HT-29 (cell line): ENCODE data around the gene GP1BB. TPM values are rescaled to one million over a fixed set of nuclear protein-coding genes. Genes with fewer than 3 reads are reported as not detected.

Source experiments
- DNase-seq: peaks from one replicate; pipeline ENCODE4 v3.0.0-alpha.2; 2015; ENCODE audit warnings: low spot score
- total RNA-seq: library from RNA; depleted of rRNA; stranded (reverse); fragments of >200 nt; shearing (Covaris generic); gene quantifications from 2 replicates; pipeline ENCODE4 v1.2.3, GENCODE V29; 2014

The GP1BB gene
- total RNA-seq, 1 experiment from 2014 or later = not detected

- no peak for DNase-seq
Measured at GRCh38 chr22:19741053-19741452, 17.7 kb downstream of the GP1BB start.

- no peak for DNase-seq
Measured at GRCh38 chr22:19742160-19743066, 19.1 kb downstream of the GP1BB start.

GRCh38 chr22:19743081-19743480, 19.7 kb downstream of the GP1BB start:
- DNase-seq = no peak

- DNase-seq = no peak
Measured at GRCh38 chr22:19743651-19744050, 20.3 kb downstream of the GP1BB start.

- DNase-seq = no peak
Measured at GRCh38 chr22:19744350-19745006, 21.1 kb downstream of the GP1BB start.

GRCh38 chr22:19745155-19746101, 22.1 kb downstream of the GP1BB start:
- DNase-seq = no peak

- DNase-seq = no peak
Measured at GRCh38 chr22:19746726-19747125, 23.4 kb downstream of the GP1BB start.

- no peak for DNase-seq
Measured at GRCh38 chr22:19747551-19747950, 24.2 kb downstream of the GP1BB start.

- no peak for DNase-seq
Measured at GRCh38 chr22:19748139-19748538, 24.8 kb downstream of the GP1BB start.

- DNase-seq = no peak
Measured at GRCh38 chr22:19748991-19749664, 25.8 kb downstream of the GP1BB start.

GRCh38 chr22:19749876-19750275, 26.5 kb downstream of the GP1BB start:
- DNase-seq = no peak

- no peak for DNase-seq
Measured at GRCh38 chr22:19750507-19751490, 27.5 kb downstream of the GP1BB start.

- DNase-seq = no peak
Measured at GRCh38 chr22:19751497-19752245, 28.3 kb downstream of the GP1BB start.

GRCh38 chr22:19753090-19753842, 29.9 kb downstream of the GP1BB start:
- no peak for DNase-seq

- DNase-seq = no peak
Measured at GRCh38 chr22:19753996-19754700, 30.8 kb downstream of the GP1BB start.

- no peak for DNase-seq
Measured at GRCh38 chr22:19754701-19755144, 31.4 kb downstream of the GP1BB start.

GRCh38 chr22:19755145-19755710, 31.9 kb downstream of the GP1BB start:
- no peak for DNase-seq
